Body of pancreas (tissue), 4 donors: Measurements from ENCODE around the gene WNT7B.

Experiments used
- CTCF ChIP-seq, 7 experiments: fragments of 450-650 bp in 4 of 7; fragments of 200-600 bp in 3 of 7; sonication (generic) in 3 of 7; IDR thresholded peaks; one replicate each; pipeline ENCODE4 v1.5.1; 2016 to 2019; ENCODE audit warnings: antibody characterized with exemption in 7 of 7
- POLR2A ChIP-seq, 3 donors: fragments of 450-650 bp; IDR thresholded peaks; one replicate each; pipeline ENCODE4 v1.6.1; 2016; ENCODE audit warnings: antibody characterized with exemption in 3 of 3, mild to moderate bottlenecking in 2 of 3

- TF ChIP-seq CTCF (IDR thresholded peaks at IDR 0.05), result no peak
- no peak for TF ChIP-seq POLR2A (IDR thresholded peaks at IDR 0.05)
Measured at GRCh38 chr22:45914309-45914708, 62.7 kb downstream of the WNT7B start.
